HG03442 (cell line): ENCODE data around the gene CLDN24.
"Not testable (repeated sequence)": the region's sequence is repeated elsewhere in the genome, so short reads cannot be mapped to it uniquely, and the experiment has no call there.

Experiments used
- ATAC-seq: cut with Tn5 transposase; IDR thresholded peaks from one replicate; pipeline ENCODE4 v1.9.1; 2021; ENCODE audit warnings: mild to moderate bottlenecking, moderate library complexity; ENCODE audit not compliant: unreplicated experiment

Gene CLDN24

GRCh38 chr4:183347566-183347965, 25.3 kb upstream of the CLDN24 start:
- no peak for ATAC-seq

DNA sequence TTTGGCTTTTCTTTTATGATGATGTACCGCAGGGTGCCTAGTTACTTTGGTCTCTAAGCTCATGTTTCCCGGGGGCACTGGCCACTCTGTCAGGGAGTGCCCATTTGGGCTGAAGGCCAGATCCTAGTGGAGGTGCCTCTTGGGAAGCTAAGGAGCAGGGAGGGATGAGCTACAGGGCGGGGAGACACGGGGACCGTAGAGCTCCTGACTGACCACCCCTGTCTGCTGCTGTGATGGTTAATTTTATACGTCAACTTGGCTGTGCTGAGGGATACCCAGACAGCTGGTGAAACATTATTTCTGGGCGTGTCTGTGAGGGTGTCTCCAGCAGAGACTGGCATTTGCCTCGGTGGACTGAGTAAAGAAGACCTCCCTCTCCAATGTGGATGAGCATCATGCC, 24.9 kb upstream of the CLDN24 start:
- no peak for ATAC-seq

DNA sequence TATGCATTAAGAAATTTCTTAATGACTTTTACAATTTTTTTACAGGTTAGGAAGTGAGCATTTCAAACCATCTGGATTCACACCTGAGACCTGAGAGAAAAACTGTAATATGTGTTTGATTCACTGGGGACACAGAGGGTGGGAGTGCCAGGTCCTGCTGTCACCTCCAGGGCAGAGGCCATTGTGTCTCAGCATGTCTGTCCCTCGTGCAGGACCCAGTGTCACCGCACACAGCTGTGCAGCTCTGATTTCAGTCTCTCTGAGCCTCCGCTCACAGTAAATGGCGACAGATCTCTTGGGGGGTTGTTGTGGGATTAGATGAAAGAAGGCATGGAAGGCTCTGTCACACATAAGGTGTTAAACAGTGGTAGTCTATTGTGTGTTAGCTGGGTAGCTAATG, 23.0 kb upstream of the CLDN24 start:
- no peak for ATAC-seq

- no peak for ATAC-seq
These were observed 22.5 kb upstream of the CLDN24 start for GRCh38 chr4:183344523-183345255.

DNA sequence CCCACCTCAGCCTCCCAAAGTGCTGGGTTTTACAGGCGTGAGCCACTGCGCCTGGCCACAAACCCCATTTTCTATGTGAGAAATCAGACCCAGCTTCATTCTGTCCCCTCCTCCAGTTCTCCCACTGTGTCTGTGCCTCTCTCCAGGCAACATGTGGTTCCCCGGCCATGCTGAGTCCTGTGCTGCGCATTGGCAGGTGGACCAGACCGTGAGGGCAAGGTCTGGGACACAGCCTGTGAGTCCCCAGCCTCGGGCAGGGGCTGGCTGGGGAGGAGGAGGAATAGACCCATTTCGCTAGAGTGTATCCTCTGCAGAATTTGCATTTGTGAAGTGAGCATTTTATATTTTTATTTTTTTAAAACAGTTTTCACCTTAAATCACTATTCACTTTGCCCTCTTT, 21.5 kb upstream of the CLDN24 start:
- no peak for ATAC-seq

DNA sequence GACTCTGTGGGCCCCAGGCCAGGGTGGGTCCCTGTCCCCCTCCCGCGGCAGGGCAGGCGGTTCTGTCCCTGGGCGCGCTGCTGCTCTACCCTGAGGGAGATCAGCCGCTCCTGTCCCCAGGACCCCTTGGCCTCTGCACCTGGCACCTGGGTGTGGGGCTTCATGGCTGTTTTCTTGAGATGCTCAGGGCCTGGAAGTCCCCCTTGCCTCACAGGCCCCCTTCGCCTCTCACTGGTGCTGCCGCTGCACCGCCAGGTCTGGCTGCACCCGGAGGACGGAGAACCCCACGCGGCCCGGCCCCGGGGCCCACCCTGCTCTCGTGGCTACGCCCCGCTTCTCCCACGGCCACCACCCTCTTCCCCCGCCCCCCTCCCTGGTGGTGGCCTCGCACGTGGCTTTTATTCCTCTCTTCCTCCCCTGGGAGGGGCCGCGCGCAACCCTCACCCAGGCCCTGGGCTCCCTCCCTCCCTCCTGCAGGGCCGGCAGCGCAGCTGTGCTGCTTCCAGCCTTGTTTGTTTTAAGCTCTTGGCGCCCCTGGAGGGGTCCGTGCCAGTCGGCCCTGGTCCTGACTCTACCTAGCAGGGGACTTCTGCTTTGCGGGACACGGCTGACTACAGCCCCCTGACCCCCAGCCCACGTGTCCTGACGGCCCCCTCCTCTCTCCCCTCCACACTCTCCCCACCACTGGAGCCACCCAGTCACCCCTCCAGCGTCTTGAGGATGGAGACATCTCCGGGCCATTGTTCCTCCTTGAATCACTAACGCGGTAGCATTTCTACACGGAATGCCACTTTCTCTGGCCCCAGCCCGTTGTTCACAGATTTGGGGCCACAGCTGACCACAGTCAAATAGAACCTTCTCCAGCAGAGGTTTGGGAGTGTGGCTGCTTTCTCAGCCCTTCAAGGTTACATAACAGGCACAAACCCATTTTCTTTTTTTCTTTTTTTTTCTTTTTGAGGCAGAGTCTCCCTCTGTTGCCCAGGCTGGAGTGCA, 20.6 kb upstream of the CLDN24 start:
- no peak for ATAC-seq

DNA sequence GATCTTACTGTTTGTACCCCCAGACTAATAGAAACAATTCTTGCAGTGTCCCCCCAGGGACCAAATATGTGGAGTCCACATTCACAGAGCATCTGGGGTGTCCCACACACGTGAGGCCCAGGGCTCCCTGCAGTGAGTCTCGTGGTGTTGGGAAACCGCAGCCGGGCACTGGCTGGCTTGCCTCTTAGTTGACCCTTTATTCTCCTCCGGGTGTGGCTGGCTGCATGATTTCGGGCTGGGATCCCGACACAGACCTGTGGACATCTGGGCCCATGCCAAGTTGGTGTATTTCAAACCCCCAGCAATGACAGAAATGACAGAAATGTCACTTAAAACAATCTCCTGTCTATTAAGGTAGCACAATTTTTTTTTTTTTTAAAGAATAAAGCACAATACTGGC, 15.6 kb upstream of the CLDN24 start:
- no peak for ATAC-seq

DNA sequence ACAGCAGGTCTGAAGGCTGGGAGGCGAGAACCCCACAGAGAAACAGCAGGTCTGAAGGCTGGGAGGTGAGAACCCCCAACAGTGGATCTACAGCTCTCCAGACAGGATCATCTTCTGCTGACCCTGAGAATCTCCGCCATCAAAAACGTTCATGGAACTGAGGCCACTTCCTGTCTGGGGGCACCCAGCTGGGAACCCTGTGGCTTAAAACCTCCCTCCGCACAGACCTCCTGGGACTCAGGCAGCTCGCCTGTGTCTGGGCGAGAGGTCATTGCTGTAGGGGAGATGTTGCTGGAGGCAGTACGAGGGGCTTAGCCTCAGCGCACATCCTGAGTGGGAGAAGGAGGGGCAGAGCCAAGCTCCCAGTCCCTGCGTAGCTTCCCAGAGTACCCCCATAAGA, 15.1 kb upstream of the CLDN24 start:
- no peak for ATAC-seq

DNA sequence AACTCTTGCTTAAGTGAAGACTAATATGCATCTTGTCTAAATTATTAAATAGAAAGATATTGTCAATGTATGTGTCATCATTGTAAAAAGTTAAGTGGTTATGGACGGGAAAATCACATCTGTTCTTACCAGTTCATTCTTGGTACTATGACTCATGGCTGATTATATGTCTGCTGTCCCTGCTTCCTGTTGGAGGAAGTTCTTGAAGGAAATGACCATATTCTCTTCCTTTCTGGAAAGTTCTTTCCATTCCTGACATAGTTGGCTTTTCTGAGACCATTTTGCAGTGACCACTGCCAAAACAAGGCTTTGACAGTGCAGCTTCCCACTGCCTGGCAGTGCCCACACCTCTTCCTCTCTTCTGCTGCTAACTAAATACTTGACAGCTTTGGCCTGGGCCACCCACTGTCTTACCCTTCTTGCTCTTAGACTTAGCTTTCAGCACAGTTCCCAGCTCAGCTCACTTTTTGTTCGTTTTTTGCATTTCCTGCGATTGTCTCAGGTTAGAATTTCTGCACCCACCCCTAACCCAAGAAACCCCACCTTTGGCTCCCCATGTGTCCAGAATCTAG, 13.2 kb upstream of the CLDN24 start:
- no peak for ATAC-seq

- no peak for ATAC-seq
These were observed 11.8 kb upstream of the CLDN24 start for GRCh38 chr4:183333983-183334382.

DNA sequence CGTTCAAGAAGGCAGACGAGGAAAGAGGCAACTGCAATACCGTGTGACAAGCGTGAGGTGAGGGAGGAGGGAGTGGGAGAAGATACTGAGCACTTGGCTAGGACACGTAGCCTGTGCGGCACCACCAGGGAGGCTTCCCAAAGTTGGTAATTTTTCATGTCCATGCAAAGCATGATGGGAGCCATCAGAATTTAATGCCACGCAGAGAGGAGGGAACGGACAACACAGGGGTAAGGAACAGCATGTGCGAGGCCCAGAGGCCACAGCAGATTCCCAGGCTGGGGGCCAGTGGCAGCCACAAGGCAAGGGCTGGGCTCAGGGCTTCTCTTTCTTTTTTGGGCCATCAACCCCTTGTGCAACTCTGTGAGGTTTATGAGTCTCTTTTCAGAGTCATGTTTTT, 11.0 kb upstream of the CLDN24 start:
- no peak for ATAC-seq

- ATAC-seq: no peak
These were observed 10.2 kb upstream of the CLDN24 start for GRCh38 chr4:183332447-183332846.

DNA sequence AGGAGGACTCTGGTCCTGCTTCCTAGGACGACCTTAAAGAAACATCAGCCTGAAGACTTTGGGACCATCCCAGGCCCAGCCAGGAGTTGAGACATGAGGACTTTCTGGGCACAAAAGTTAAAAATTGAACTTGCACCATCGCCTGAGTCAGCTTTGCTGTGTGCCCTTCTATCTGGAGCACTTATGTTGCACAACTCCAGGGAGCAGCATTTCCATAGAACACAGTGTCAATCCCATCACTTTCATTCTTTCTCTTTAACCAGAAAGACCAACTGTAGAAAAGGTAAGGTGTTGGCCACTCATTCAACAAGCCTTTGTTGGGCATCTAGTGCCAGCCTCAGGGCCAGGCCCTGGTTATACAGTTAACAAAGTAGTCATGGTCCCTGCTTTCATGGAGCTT, 8.6 kb upstream of the CLDN24 start:
- no peak for ATAC-seq

GRCh38 chr4:183329954-183330742, 7.9 kb upstream of the CLDN24 start:
- no peak for ATAC-seq

DNA sequence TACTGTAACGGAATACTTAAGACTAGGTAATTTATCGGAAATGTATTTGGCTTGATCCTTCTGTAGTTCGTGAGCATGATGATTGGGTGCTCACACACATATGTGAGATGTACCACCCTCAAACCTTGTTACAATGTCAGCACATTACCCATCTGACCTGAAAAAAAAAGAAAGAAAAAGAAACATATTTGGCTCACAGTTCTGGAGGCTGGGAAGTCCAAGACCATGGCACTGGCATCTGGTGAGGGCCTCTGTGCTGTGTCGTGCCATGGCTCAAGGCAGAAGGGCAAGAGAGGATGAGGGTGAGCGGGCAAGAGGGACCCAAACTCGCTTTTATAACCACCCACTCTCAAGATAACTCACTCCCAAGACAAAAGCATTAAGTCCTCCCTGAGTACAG, 7.0 kb upstream of the CLDN24 start:
- no peak for ATAC-seq

GRCh38 chr4:183328832-183329231, 6.6 kb upstream of the CLDN24 start:
- no peak for ATAC-seq

- no peak for ATAC-seq
These were observed 5.6 kb upstream of the CLDN24 start for GRCh38 chr4:183327827-183328226.

- no peak for ATAC-seq
These were observed 4.6 kb upstream of the CLDN24 start for GRCh38 chr4:183326853-183327252.

GRCh38 chr4:183326387-183326786, 4.2 kb upstream of the CLDN24 start:
- ATAC-seq: not testable (repeated sequence)

DNA sequence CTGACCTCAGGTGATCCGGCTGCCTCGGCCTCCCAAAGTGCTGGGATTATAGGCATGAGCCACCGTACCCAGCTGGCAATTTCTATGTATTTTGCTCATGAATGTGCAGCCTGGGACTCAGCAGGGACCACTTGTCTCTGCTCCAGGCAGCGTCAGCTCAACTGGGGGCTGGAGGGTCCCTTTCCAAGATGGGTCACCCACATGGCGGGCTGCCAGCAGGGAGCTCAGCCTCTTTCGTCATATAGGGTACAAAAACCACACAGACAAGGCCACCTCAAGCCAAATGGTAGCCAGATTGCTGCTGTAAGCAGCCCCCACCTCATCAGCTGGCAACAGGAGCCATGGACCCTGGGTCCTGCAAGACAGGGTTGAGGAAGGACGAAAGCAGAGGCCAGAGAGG, 2.4 kb upstream of the CLDN24 start:
- ATAC-seq: no peak

- ATAC-seq: not testable (repeated sequence)
These were observed 1.8 kb upstream of the CLDN24 start for GRCh38 chr4:183324056-183324455.
